ENCODE data around the gene ABCA10. TPM values are rescaled to one million over a fixed set of nuclear protein-coding genes. Genes with fewer than 3 reads are reported as not detected.
"Not testable (repeated sequence)": the region's sequence is repeated elsewhere in the genome, so short reads cannot be mapped to it uniquely, and the experiment has no call there.

Gene ABCA10
- total RNA-seq, 1 experiment from 2014 or later = 0.47 TPM

GRCh38 chr17:69207151-69207550, 21.5 kb downstream of the ABCA10 start:
- Histone ChIP-seq H3F3A (ENCODE audit: low read length, unreplicated experiment) (no peaks in the 10 kb centered on the region), H3K36me3 (ENCODE audit: low read depth, low read length) (no peaks in the 10 kb centered on the region), H2AFZ (ENCODE audit: low read length) (no peak overlapping the region), H3K4me1 (ENCODE audit: insufficient read depth, low read length) (no peaks in the 10 kb centered on the region), H4K20me1 (ENCODE audit: low read length) (no peaks in the 10 kb centered on the region), H3K4me2 (ENCODE audit: low read length) (no peak overlapping the region), H3K79me2 (ENCODE audit: low read length) (no peaks in the 10 kb centered on the region), H3K27me3 (ENCODE audit: low read length) (peaks cover 19% of the 10 kb centered on the region), H3K27ac (ENCODE audit: low read length) (no peak overlapping the region), H3K9me2 (replicated peaks; ENCODE audit: low read length) (no peaks in the 10 kb centered on the region), H3K4me3 (ENCODE audit: low read length) (no peak overlapping the region), H3K9me3 (ENCODE audit: low read length) (no peaks in the 10 kb centered on the region), H3K9ac (ENCODE audit: low read length) (no peak overlapping the region)
- CTCF ChIA-PET = interaction anchor here (1.0 kb wide), 1 partner anchor 122 kb away, joined by 9 read pairs; no protein-coding TSS in a partner anchor
- no TSS peak for BruUV-seq (replicated peaks)
- intact Hi-C loops (cut with micrococcal nuclease) = no loop called here
- POLR2A ChIA-PET (ENCODE audit: unreplicated experiment) = no interaction called here
- TF ChIP-seq, protein P1, sequence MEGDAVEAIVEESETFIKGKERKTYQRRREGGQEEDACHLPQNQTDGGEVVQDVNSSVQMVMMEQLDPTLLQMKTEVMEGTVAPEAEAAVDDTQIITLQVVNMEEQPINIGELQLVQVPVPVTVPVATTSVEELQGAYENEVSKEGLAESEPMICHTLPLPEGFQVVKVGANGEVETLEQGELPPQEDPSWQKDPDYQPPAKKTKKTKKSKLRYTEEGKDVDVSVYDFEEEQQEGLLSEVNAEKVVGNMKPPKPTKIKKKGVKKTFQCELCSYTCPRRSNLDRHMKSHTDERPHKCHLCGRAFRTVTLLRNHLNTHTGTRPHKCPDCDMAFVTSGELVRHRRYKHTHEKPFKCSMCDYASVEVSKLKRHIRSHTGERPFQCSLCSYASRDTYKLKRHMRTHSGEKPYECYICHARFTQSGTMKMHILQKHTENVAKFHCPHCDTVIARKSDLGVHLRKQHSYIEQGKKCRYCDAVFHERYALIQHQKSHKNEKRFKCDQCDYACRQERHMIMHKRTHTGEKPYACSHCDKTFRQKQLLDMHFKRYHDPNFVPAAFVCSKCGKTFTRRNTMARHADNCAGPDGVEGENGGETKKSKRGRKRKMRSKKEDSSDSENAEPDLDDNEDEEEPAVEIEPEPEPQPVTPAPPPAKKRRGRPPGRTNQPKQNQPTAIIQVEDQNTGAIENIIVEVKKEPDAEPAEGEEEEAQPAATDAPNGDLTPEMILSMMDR (conservative IDR thresholded peaks at IDR 0.05; ENCODE audit: low read depth, low read length) = no peak
- TF ChIP-seq EZH2 (IDR thresholded peaks at IDR 0.05; ENCODE audit: low read length, unreplicated experiment) (no peak), EZH2phosphoT487 (IDR thresholded peaks at IDR 0.05; ENCODE audit: borderline replicate concordance, low read length) (no peak)
- no peak for ATAC-seq
- DNase-seq = no peak

GRCh38 chr17:69198238-69198637, 30.4 kb downstream of the ABCA10 start:
- ChIA-PET POLR2A (ENCODE audit: unreplicated experiment) (no interaction called here), CTCF (no interaction called here)
- no peaks in the 10 kb centered on the region for H3F3A ChIP-seq (ENCODE audit: low read length, unreplicated experiment)
- H3K9ac ChIP-seq (ENCODE audit: low read length) = no peak overlapping the region
- peaks cover 5% of the 10 kb centered on the region; the same call in 1 of the 2 replicates for H3K27me3 ChIP-seq (ENCODE audit: low read length)
- H3K4me2 ChIP-seq (ENCODE audit: low read length) = no peak overlapping the region
- H3K36me3 ChIP-seq (ENCODE audit: low read depth, low read length) = no peaks in the 10 kb centered on the region
- TF ChIP-seq, protein P1 (conservative IDR thresholded peaks at IDR 0.05; ENCODE audit: low read depth, low read length) = no peak
- TF ChIP-seq EZH2phosphoT487 (IDR thresholded peaks at IDR 0.05; ENCODE audit: borderline replicate concordance, low read length) = no peak
- no peak for TF ChIP-seq EZH2 (IDR thresholded peaks at IDR 0.05; ENCODE audit: low read length, unreplicated experiment)
- H3K27ac ChIP-seq (ENCODE audit: low read length) = no peak overlapping the region
- no peaks in the 10 kb centered on the region for H4K20me1 ChIP-seq (ENCODE audit: low read length)
- no peak for ATAC-seq
- BruUV-seq (replicated peaks) = no TSS peak
- H3K9me3 ChIP-seq (ENCODE audit: low read length) = no peaks in the 10 kb centered on the region
- H3K79me2 ChIP-seq (ENCODE audit: low read length) = no peaks in the 10 kb centered on the region
- no peak overlapping the region for H3K4me3 ChIP-seq (ENCODE audit: low read length)
- DNase-seq = no peak
- no peak overlapping the region for H2AFZ ChIP-seq (ENCODE audit: low read length)
- intact Hi-C loops (cut with micrococcal nuclease) = no loop called here
- no peaks in the 10 kb centered on the region for H3K4me1 ChIP-seq (ENCODE audit: insufficient read depth, low read length)
- H3K9me2 ChIP-seq (replicated peaks; ENCODE audit: low read length) = no peaks in the 10 kb centered on the region

- CTCF ChIA-PET; intact Hi-C loops (cut with micrococcal nuclease): not testable (repeated sequence)
Measured at GRCh38 chr17:69196105-69196653, 32.4 kb downstream of the ABCA10 start.

More at GRCh38 chr17:69196105-69196653, 32.4 kb downstream of the ABCA10 start:
- DNase-seq; H3K79me2 ChIP-seq (ENCODE audit: low read length); H3K9me3 ChIP-seq (ENCODE audit: low read length); BruUV-seq (replicated peaks); H2AFZ ChIP-seq (ENCODE audit: low read length); H3K9ac ChIP-seq (ENCODE audit: low read length); H3K9me2 ChIP-seq (replicated peaks; ENCODE audit: low read length); H3F3A ChIP-seq (ENCODE audit: low read length, unreplicated experiment); H3K27ac ChIP-seq (ENCODE audit: low read length); H4K20me1 ChIP-seq (ENCODE audit: low read length); POLR2A ChIA-PET (ENCODE audit: unreplicated experiment); H3K36me3 ChIP-seq (ENCODE audit: low read depth, low read length); ATAC-seq; H3K27me3 ChIP-seq (ENCODE audit: low read length); H3K4me3 ChIP-seq (ENCODE audit: low read length); H3K4me2 ChIP-seq (ENCODE audit: low read length); H3K4me1 ChIP-seq (ENCODE audit: insufficient read depth, low read length): not testable (repeated sequence)
